ENCODE measurements around the gene LAMA2. TPM values are rescaled to one million over a fixed set of nuclear protein-coding genes. Genes with fewer than 3 reads are reported as not detected.

LAMA2 gene
- total RNA-seq, 1 experiment from 2014 or later = 0.28 TPM

- H3K36me3 ChIP-seq (ENCODE audit: control insufficient read depth, insufficient read depth, low read length) = no peaks in the 10 kb centered on the region; the same call in 1 of the 2 replicates
- in situ Hi-C loops (cut with HindIII; ENCODE audit: low pct_unique_long_range_greater_than_20kb, low sequenced_read_pairs) = no loop called here
- no peaks in the 10 kb centered on the region for H3K27me3 ChIP-seq (ENCODE audit: control insufficient read depth, insufficient read depth, low read length)
- ChIA-PET CTCF (no interaction called here), POLR2A (no interaction called here)
- no peaks in the 10 kb centered on the region for H3K9me3 ChIP-seq (ENCODE audit: control insufficient read depth, insufficient read depth, low read depth, low read length)
- H3K4me3 ChIP-seq (ENCODE audit: low read depth in 2 of 2, low read length in 2 of 2) = no peak overlapping the region
- no peak overlapping the region for H3K27ac ChIP-seq (ENCODE audit: low read length)
- intact Hi-C loops (cut with micrococcal nuclease; ENCODE audit: unreplicated experiment) = no loop called here
- DNase-seq (ENCODE audit: low read depth, low spot score) = no peak
- TF ChIP-seq TCF7L2 (IDR thresholded peaks at IDR 0.05; ENCODE audit: low read depth, low read length) (no peak), REST (IDR thresholded peaks at IDR 0.05; ENCODE audit: insufficient read depth in 1 of 2, low read depth in 2 of 2, low read length in 1 of 2) (no peak), POLR2AphosphoS5 (IDR thresholded peaks at IDR 0.05; ENCODE audit: low read depth, low read length) (no peak), SIN3A (IDR thresholded peaks at IDR 0.05; ENCODE audit: borderline replicate concordance, insufficient read depth, low read depth, low read length) (no peak), CTCF (IDR thresholded peaks at IDR 0.05) (no peak)
- no peak for ATAC-seq
- no peaks in the 10 kb centered on the region for H3K4me1 ChIP-seq (ENCODE audit: control insufficient read depth, insufficient read depth, low read length)
- no TSS peak for BruUV-seq (replicated peaks)
Observed at GRCh38 chr6:129534926-129535325, 652.0 kb downstream of the LAMA2 start.

- ATAC-seq (no peak), DNase-seq (ENCODE audit: low read depth, low spot score) (no peak)
- POLR2A ChIA-PET = no interaction called here
- no peaks in the 10 kb centered on the region; the same call in 1 of the 2 replicates for H3K36me3 ChIP-seq (ENCODE audit: control insufficient read depth, insufficient read depth, low read length)
- no peak overlapping the region for H3K4me3 ChIP-seq (ENCODE audit: low read depth in 2 of 2, low read length in 2 of 2)
- no peaks in the 10 kb centered on the region for H3K27me3 ChIP-seq (ENCODE audit: control insufficient read depth, insufficient read depth, low read length)
- no peak for TF ChIP-seq CTCF (IDR thresholded peaks at IDR 0.05)
- TF ChIP-seq POLR2AphosphoS5 (IDR thresholded peaks at IDR 0.05; ENCODE audit: low read depth, low read length) = no peak
- no peak for TF ChIP-seq SIN3A (IDR thresholded peaks at IDR 0.05; ENCODE audit: borderline replicate concordance, insufficient read depth, low read depth, low read length)
- no peak for TF ChIP-seq REST (IDR thresholded peaks at IDR 0.05; ENCODE audit: insufficient read depth in 1 of 2, low read depth in 2 of 2, low read length in 1 of 2)
- no peak for TF ChIP-seq TCF7L2 (IDR thresholded peaks at IDR 0.05; ENCODE audit: low read depth, low read length)
- no peaks in the 10 kb centered on the region for H3K4me1 ChIP-seq (ENCODE audit: control insufficient read depth, insufficient read depth, low read length)
- intact Hi-C loops (cut with micrococcal nuclease; ENCODE audit: unreplicated experiment) (no loop called here), in situ Hi-C loops (cut with HindIII; ENCODE audit: low pct_unique_long_range_greater_than_20kb, low sequenced_read_pairs) (no loop called here)
- CTCF ChIA-PET = no interaction called here
- H3K9me3 ChIP-seq (ENCODE audit: control insufficient read depth, insufficient read depth, low read depth, low read length) = no peaks in the 10 kb centered on the region
- no peak overlapping the region for H3K27ac ChIP-seq (ENCODE audit: low read length)
- BruUV-seq (replicated peaks) = no TSS peak
Observed at GRCh38 chr6:129536271-129536670, 653.3 kb downstream of the LAMA2 start.
